SK-N-SH (cell line): Measurements from ENCODE around the gene DUSP9.

Experiments used
- CHD2 ChIP-seq: fragments of 150-350 bp; IDR thresholded peaks from 2 replicates; pipeline ENCODE4 v1.6.1; 2018; ENCODE audit warnings: low read length; ENCODE audit not compliant: partially characterized antibody
- CTCF ChIP-seq: fragments of 200-600 bp; sonication (generic); IDR thresholded peaks from 2 replicates; pipeline ENCODE4 v1.6.1; 2017; ENCODE audit warnings: antibody characterized with exemption, mild to moderate bottlenecking, moderate library complexity
- EZH2phosphoT487 ChIP-seq: fragments of 200-600 bp; sonication (generic); IDR thresholded peaks from 2 replicates; pipeline ENCODE4 v1.6.1; 2017; ENCODE audit warnings: low read depth, mixed run types, mild to moderate bottlenecking, antibody characterized with exemption, moderate library complexity, borderline replicate concordance
- TAF1 ChIP-seq: IDR thresholded peaks from 2 replicates; pipeline ENCODE4 v1.6.1; 2012; ENCODE audit warnings: low read depth, mild to moderate bottlenecking, low read length, moderate library complexity, borderline replicate concordance

GRCh38 chrX:153599192-153600031, 47.6 kb upstream of the DUSP9 start:
- TF ChIP-seq CTCF, result no peak
- no peak for TF ChIP-seq TAF1
- TF ChIP-seq EZH2phosphoT487, result no peak
- TF ChIP-seq CHD2, result no peak
